Measurements from ENCODE around the gene BIN1. TPM values are rescaled to one million over a fixed set of nuclear protein-coding genes. Genes with fewer than 3 reads are reported as not detected.
"Not testable (repeated sequence)": the region's sequence is repeated elsewhere in the genome, so short reads cannot be mapped to it uniquely, and the experiment has no call there.

Gene BIN1
- total RNA-seq, 6 donors from 2014 or later: 32.3 to 57.0 (median 42.9) TPM

GRCh38 chr2:127029350-127030051, 77.5 kb downstream of the BIN1 start:
- ATAC-seq (ENCODE audit: low FRiP score in 2 of 2): no peak

GRCh38 chr2:127028745-127029144, 78.2 kb downstream of the BIN1 start:
- DNase-seq; ATAC-seq (ENCODE audit: low FRiP score in 2 of 2); H3K27me3 ChIP-seq; H3K36me3 ChIP-seq; H3K4me3 ChIP-seq; H3K9me3 ChIP-seq; H3K27ac ChIP-seq: not testable (repeated sequence)
- WGBS, 2 donors: 64 to 74% methylated on average over 1 of the region's 1 CpG
- peaks cover 4 to 17% (median 10%) of the 10 kb centered on the region in 4 donors for H3K4me1 ChIP-seq

More at GRCh38 chr2:127029350-127030051, 77.5 kb downstream of the BIN1 start:
- WGBS, 2 donors: 59 to 63% methylated on average over 5 of the region's 5 CpGs
- TF ChIP-seq POLR2A (IDR thresholded peaks at IDR 0.05): no peak
- TF ChIP-seq POLR2AphosphoS5 (IDR thresholded peaks at IDR 0.05): no peak
- no peak for TF ChIP-seq EP300 (IDR thresholded peaks at IDR 0.05)
- no peak for TF ChIP-seq CTCF (IDR thresholded peaks at IDR 0.05)
- Histone ChIP-seq H3K9me3 (no peaks in the 10 kb centered on the region), H3K27ac (no peak overlapping the region), H3K27me3 (peaks cover 0 to 5% (median 0%) of the 10 kb centered on the region in 4 donors), H3K4me3 (no peak overlapping the region), H3K36me3 (no peaks in the 10 kb centered on the region), H3K4me1 (peaks cover 4 to 16% (median 10%) of the 10 kb centered on the region in 4 donors)
- DNase-seq: no peak

GRCh38 chr2:127027715-127028114, 79.2 kb downstream of the BIN1 start:
- peaks cover 0 to 5% (median 0%) of the 10 kb centered on the region in 4 donors for H3K27me3 ChIP-seq
- H3K4me1 ChIP-seq: peaks cover 4 to 17% (median 10%) of the 10 kb centered on the region in 4 donors
- no peak for DNase-seq
- no peak overlapping the region for H3K27ac ChIP-seq
- ATAC-seq (ENCODE audit: low FRiP score in 2 of 2): no peak
- H3K36me3 ChIP-seq: no peaks in the 10 kb centered on the region
- no peak overlapping the region for H3K4me3 ChIP-seq
- H3K9me3 ChIP-seq: no peaks in the 10 kb centered on the region
- no peak for TF ChIP-seq CTCF (IDR thresholded peaks at IDR 0.05)
- no peak for TF ChIP-seq POLR2AphosphoS5 (IDR thresholded peaks at IDR 0.05)
- no peak for TF ChIP-seq EP300 (IDR thresholded peaks at IDR 0.05)
- TF ChIP-seq POLR2A (IDR thresholded peaks at IDR 0.05): no peak
- WGBS, 2 donors: 92 to 94% methylated on average over 2 of the region's 2 CpGs

- H3K36me3 ChIP-seq: no peaks in the 10 kb centered on the region
- peak overlapping the region in 1 of 4 donors; percentile 40 for H3K27ac ChIP-seq
- TF ChIP-seq POLR2A (IDR thresholded peaks at IDR 0.05) (no peak), EP300 (IDR thresholded peaks at IDR 0.05) (no peak), POLR2AphosphoS5 (IDR thresholded peaks at IDR 0.05) (peak; percentile 9 to 27), CTCF (IDR thresholded peaks at IDR 0.05) (peak in 3 of 6 experiments; percentile 19 to 33 (median 20))
- no peaks in the 10 kb centered on the region for H3K9me3 ChIP-seq
- peak; percentile 81 to 89 for DNase-seq
- peak; percentile 92 to 93 for ATAC-seq (ENCODE audit: low FRiP score in 2 of 2)
- peak overlapping the region in 3 of 4 donors; percentile 37 to 51 (median 43) for H3K4me3 ChIP-seq
- peaks cover 4 to 17% (median 10%) of the 10 kb centered on the region in 4 donors for H3K4me1 ChIP-seq
- H3K27me3 ChIP-seq: peaks cover 0 to 5% (median 0%) of the 10 kb centered on the region in 4 donors
- 1% methylated on average over 14 to 38 of the region's 39 CpGs for WGBS, 2 donors
Observed at GRCh38 chr2:127025359-127026166, 81.4 kb downstream of the BIN1 start.

GRCh38 chr2:127024769-127025358, 82.1 kb downstream of the BIN1 start:
- WGBS, 2 donors: 25 to 48% methylated on average over 13 to 16 of the region's 29 CpGs
- H3K36me3 ChIP-seq: no peaks in the 10 kb centered on the region
- DNase-seq: peak; percentile 40 to 62

More at GRCh38 chr2:127024769-127025358, 82.1 kb downstream of the BIN1 start:
- ATAC-seq (ENCODE audit: low FRiP score in 2 of 2): peak; percentile 74
- Histone ChIP-seq H3K9me3 (no peaks in the 10 kb centered on the region), H3K27ac (peak overlapping the region in 1 of 4 donors; percentile 40), H3K4me1 (peaks cover 4 to 17% (median 10%) of the 10 kb centered on the region in 4 donors), H3K27me3 (peaks cover 0 to 5% (median 0%) of the 10 kb centered on the region in 4 donors), H3K4me3 (peak overlapping the region in 3 of 4 donors; percentile 37 to 51 (median 43))
- TF ChIP-seq EP300 (IDR thresholded peaks at IDR 0.05) (no peak), CTCF (IDR thresholded peaks at IDR 0.05) (peak in 3 of 6 experiments; percentile 7 to 41 (median 23))
